Cerebellar cortex (tissue), 1 donor: Measurements from ENCODE around the gene LPP.

Source experiments
- DNase-seq: peaks from one replicate; pipeline ENCODE4 v3.0.0-alpha.2; 2015; ENCODE audit warnings: low spot score

LPP gene

GRCh38 chr3:188745031-188745430 lies 591.1 kb downstream of the LPP start:
- DNase-seq, result no peak

- DNase-seq, result no peak
Observed at GRCh38 chr3:188746291-188746783, 592.4 kb downstream of the LPP start.

GRCh38 chr3:188747489-188747888 lies 593.5 kb downstream of the LPP start:
- no peak for DNase-seq

GRCh38 chr3:188749010-188749617 lies 595.2 kb downstream of the LPP start:
- DNase-seq, result no peak

GRCh38 chr3:188749830-188750229 lies 595.9 kb downstream of the LPP start:
- DNase-seq, result no peak

GRCh38 chr3:188750617-188751016 lies 596.7 kb downstream of the LPP start:
- DNase-seq, result no peak

- no peak for DNase-seq
Observed at GRCh38 chr3:188752850-188753249, 598.9 kb downstream of the LPP start.

- no peak for DNase-seq
Observed at GRCh38 chr3:188754267-188754666, 600.3 kb downstream of the LPP start.

- DNase-seq, result no peak
Observed at GRCh38 chr3:188756241-188756640, 602.3 kb downstream of the LPP start.

- DNase-seq, result no peak
Observed at GRCh38 chr3:188759336-188760005, 605.5 kb downstream of the LPP start.

GRCh38 chr3:188760408-188760807 lies 606.5 kb downstream of the LPP start:
- no peak for DNase-seq

GRCh38 chr3:188761439-188761838 lies 607.5 kb downstream of the LPP start:
- DNase-seq, result no peak

- no peak for DNase-seq
Observed at GRCh38 chr3:188761964-188762363, 608.0 kb downstream of the LPP start.

GRCh38 chr3:188764609-188765008 lies 610.7 kb downstream of the LPP start:
- DNase-seq, result no peak

- no peak for DNase-seq
Observed at GRCh38 chr3:188769831-188770230, 615.9 kb downstream of the LPP start.

GRCh38 chr3:188772886-188773285 lies 618.9 kb downstream of the LPP start:
- no peak for DNase-seq

- DNase-seq, result no peak
Observed at GRCh38 chr3:188775412-188775811, 621.5 kb downstream of the LPP start.

- no peak for DNase-seq
Observed at GRCh38 chr3:188776447-188776846, 622.5 kb downstream of the LPP start.

GRCh38 chr3:188778091-188778852 lies 624.3 kb downstream of the LPP start:
- DNase-seq, result no peak

- no peak for DNase-seq
Observed at GRCh38 chr3:188779281-188779980, 625.5 kb downstream of the LPP start.

GRCh38 chr3:188780193-188781147 lies 626.5 kb downstream of the LPP start:
- no peak for DNase-seq
